Measurements from ENCODE around the gene LDLRAD1. TPM values are rescaled to one million over a fixed set of nuclear protein-coding genes. Genes with fewer than 3 reads are reported as not detected.
"Not testable (repeated sequence)": the region's sequence is repeated elsewhere in the genome, so short reads cannot be mapped to it uniquely, and the experiment has no call there.

The LDLRAD1 gene
- total RNA-seq, 4 donors from 2014 or later: not detected

DNA sequence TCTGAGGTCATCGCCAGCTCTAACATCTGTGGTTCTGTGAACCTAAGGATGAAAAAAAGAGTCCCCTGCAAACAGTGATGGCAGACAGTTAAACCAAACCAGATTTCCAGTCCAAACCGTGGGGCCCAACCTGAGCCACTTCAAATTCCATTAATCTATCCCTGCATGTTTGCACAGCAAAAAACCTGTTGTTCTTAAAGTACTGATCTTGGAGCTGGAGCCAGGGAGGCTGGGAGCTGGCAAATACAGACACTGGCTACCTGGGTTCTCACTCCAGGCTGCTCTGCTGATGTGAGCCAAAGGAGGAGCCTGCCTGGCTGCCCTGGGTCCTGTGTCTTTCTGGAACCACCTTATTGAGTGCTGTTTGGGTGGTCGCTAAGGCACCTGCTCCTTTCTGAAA lies 16.4 kb downstream of the LDLRAD1 start:
- intact Hi-C loops (cut with DNase I; ENCODE audit: low total_unique reads): no loop called here
- no peak overlapping the region for H3K4me3 ChIP-seq (ENCODE audit: low read depth, poor library complexity, severe bottlenecking)
- WGBS, 2 donors: 24 to 42% methylated on average over 3 of the region's 3 CpGs
- DNase-seq (ENCODE audit: low spot score in 2 of 2): no peak
- TF ChIP-seq, protein P1, sequence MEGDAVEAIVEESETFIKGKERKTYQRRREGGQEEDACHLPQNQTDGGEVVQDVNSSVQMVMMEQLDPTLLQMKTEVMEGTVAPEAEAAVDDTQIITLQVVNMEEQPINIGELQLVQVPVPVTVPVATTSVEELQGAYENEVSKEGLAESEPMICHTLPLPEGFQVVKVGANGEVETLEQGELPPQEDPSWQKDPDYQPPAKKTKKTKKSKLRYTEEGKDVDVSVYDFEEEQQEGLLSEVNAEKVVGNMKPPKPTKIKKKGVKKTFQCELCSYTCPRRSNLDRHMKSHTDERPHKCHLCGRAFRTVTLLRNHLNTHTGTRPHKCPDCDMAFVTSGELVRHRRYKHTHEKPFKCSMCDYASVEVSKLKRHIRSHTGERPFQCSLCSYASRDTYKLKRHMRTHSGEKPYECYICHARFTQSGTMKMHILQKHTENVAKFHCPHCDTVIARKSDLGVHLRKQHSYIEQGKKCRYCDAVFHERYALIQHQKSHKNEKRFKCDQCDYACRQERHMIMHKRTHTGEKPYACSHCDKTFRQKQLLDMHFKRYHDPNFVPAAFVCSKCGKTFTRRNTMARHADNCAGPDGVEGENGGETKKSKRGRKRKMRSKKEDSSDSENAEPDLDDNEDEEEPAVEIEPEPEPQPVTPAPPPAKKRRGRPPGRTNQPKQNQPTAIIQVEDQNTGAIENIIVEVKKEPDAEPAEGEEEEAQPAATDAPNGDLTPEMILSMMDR (IDR thresholded peaks at IDR 0.05): no peak
- TF ChIP-seq POLR2A (IDR thresholded peaks at IDR 0.05): no peak

DNA sequence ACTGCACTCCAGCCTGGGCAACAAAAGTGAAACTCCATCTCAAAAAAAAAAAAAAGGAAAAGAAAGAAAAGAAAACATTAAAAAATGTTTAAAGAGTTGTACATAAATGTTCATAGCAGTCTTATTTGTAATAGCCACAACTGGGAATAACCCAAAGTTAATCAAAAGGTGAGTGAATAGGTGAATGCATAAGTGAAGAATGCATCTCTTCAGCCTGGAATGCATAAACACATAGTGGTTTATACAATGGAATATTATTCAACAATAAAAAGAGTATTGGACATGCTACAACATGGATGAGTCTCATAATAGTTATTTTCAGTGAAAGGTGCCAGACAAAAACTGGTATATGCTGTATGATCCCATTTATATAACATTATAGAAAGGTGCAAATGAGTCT lies 18.1 kb downstream of the LDLRAD1 start:
- intact Hi-C loops (cut with DNase I; ENCODE audit: low total_unique reads): no loop called here
- TF ChIP-seq, protein P1 (IDR thresholded peaks at IDR 0.05): no peak
- TF ChIP-seq POLR2A (IDR thresholded peaks at IDR 0.05): no peak
- no peak for DNase-seq (ENCODE audit: low spot score in 2 of 2)
- H3K4me3 ChIP-seq (ENCODE audit: low read depth, poor library complexity, severe bottlenecking): no peak overlapping the region

DNA sequence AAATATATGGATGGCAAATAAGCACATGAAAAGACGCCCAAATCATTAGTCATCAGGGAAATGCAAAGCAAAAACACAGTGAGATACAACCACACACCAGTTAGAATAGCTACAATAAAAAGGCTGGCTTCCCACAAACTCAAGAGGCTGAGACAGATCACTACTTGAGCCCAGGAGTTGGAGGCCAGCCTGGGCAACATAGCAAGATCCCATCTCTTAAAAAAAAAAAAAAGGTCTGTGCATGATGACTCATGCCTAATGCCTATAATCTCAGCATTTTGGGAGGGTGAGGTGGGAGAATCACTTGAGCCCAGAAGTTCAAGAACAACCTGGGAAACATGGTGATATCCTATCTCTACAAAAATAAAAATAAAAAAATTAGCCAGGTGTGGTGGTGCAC lies 19.8 kb downstream of the LDLRAD1 start:
- intact Hi-C loops (cut with DNase I; ENCODE audit: low total_unique reads): no loop called here
- TF ChIP-seq, protein P1 (IDR thresholded peaks at IDR 0.05): no peak
- DNase-seq (ENCODE audit: low spot score in 2 of 2): no peak
- H3K4me3 ChIP-seq (ENCODE audit: low read depth, poor library complexity, severe bottlenecking): no peak overlapping the region
- WGBS, 2 donors: 82 to 88% methylated on average over 1 of the region's 1 CpG

DNA sequence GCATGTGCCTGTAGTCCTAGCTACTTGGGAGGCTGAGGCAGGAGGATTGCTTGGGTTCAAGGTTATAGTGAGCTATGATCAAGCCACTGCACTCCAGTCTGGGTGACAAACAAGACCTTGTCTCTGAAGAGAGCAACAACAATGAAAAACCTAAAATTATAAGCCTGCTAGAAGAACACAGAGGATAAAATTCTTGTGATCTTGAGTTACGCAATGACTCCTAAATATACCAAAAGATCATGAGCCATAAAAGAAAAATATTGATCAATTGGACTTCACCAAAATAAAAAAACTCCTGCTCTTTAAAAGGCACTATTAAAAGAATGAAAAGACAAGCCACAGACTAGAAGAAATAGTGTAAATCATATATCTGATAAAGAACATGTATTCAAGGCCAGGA lies 22.3 kb downstream of the LDLRAD1 start:
- intact Hi-C loops (cut with DNase I; ENCODE audit: low total_unique reads): no loop called here
- H3K4me3 ChIP-seq (ENCODE audit: low read depth, poor library complexity, severe bottlenecking): no peak overlapping the region
- WGBS, 2 donors: 93 to 100% methylated on average over 1 of the region's 1 CpG
- no peak for DNase-seq (ENCODE audit: low spot score in 2 of 2)
- no peak for TF ChIP-seq POLR2A (IDR thresholded peaks at IDR 0.05)
- TF ChIP-seq, protein P1 (IDR thresholded peaks at IDR 0.05): no peak

DNA sequence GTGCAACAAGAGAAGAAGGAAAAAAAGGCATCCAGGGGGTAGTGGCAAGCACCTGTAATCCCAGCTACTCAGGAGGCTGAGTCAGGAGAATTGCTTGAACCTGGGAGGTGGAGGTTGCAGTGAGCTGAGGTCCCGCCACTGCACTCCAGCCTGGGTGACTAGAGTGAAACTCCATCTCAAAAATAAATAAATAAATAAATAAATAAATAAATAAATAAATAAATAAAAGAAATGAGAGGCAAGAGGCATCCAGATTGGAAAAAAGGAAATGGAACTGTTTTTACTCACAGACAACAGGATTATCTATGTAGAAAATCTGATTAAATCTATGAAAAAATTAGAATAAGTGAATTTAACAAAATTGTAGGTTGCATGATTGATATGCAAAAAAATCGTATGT lies 23.5 kb downstream of the LDLRAD1 start:
- intact Hi-C loops (cut with DNase I; ENCODE audit: low total_unique reads); H3K4me3 ChIP-seq (ENCODE audit: low read depth, poor library complexity, severe bottlenecking); DNase-seq (ENCODE audit: low spot score in 2 of 2): not testable (repeated sequence)
- WGBS, 2 donors: 89 to 91% methylated on average over 2 of the region's 2 CpGs

DNA sequence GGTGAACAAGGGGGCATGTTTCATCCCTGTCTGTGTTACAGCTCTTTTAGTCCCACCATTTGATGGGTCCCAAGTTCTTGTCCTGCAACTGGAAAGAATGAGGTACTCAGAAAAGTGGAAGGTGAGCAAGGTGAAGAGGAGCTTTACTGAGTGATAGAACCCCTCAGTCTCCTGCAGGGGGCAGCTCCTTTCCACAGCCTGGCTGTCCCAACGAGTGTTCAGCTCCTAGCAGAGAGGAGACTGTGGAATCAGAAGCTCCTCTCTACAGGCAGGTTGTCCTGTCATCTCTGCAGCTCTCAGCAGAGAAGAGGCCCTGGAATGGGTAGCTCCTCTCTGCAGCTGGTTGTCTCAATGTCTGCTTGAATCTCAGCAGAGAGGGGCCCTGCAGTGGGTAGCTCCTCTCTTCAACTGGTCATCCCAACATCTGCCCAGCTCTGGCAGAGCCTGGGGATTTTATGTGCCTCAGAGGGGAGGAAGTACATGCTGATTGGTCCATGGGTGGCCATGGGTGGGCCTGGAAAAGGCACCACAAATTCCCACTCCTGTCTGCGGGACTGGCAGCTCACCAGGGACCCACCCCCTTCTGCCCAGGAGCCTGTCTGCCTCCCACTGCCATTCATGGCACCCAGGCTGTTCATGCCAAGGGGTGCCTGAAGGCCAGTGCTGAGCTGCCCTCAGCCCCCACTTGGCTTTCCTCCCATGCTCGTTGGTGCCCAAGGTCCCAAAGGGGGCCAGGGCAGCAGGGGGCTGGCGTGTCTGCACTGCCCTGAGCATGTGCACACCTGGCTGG lies 25.7 kb downstream of the LDLRAD1 start:
- H3K4me3 ChIP-seq (ENCODE audit: low read depth, poor library complexity, severe bottlenecking): no peak overlapping the region
- 60 to 86% methylated on average over 4 of the region's 4 CpGs for WGBS, 2 donors
- DNase-seq (ENCODE audit: low spot score in 2 of 2): no peak
- TF ChIP-seq POLR2A (IDR thresholded peaks at IDR 0.05): no peak
- TF ChIP-seq, protein P1 (IDR thresholded peaks at IDR 0.05): no peak
- intact Hi-C loops (cut with DNase I; ENCODE audit: low total_unique reads): no loop called here
